IMR-90 (cell line): Measurements from ENCODE around the gene GABRG1.
A peak's percentile ranks its signal among the peaks of the same experiment; 100 is the strongest.

Experiments used
- CEBPB ChIP-seq: IDR thresholded peaks from 2 replicates; pipeline ENCODE4 v1.6.1; 2012; ENCODE audit warnings: low read depth, low read length, improper control_type of control experiment
- MAZ ChIP-seq: IDR thresholded peaks from 2 replicates; pipeline ENCODE4 v1.6.1; 2012; ENCODE audit warnings: low read depth, mild to moderate bottlenecking, low read length, improper control_type of control experiment, moderate library complexity, borderline replicate concordance
- POLR2A ChIP-seq: IDR thresholded peaks from 2 replicates; pipeline ENCODE4 v1.6.1; 2012; ENCODE audit warnings: mild to moderate bottlenecking, low read depth, low read length
- SMC3 ChIP-seq: fragments of 150-350 bp; IDR thresholded peaks from 2 replicates; pipeline ENCODE4 v1.6.1; 2016; ENCODE audit warnings: low read depth, mild to moderate bottlenecking, antibody characterized with exemption, low read length, moderate library complexity
- TF ChIP-seq, protein P1 (sequence below): conservative IDR thresholded peaks from 2 replicates; pipeline ENCODE4 v1.5.1; 2012; ENCODE audit warnings: mild to moderate bottlenecking, low read depth, low read length, improper control_type of control experiment

DNA sequence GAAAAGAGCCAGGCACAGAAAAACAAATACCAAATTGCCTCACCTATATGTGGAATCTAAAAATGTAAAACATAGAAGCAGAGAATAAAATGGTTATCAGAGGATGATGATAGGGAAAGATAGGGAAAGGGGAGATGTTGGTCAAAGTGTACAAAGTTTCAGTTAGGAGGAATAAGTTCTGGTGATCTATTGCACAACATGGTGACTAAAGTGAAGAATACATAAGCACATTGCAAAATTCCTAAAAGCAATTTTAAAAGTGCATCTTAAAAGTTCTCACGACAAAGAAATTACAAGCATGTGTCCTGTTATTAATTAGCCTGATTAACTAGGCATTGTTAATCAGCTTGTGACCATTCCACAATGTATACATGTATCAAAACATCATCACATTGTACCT is 136.0 kb downstream of the GABRG1 start:
- no peak for TF ChIP-seq POLR2A
- TF ChIP-seq SMC3 = no peak
- no peak for TF ChIP-seq MAZ
- TF ChIP-seq, protein P1, sequence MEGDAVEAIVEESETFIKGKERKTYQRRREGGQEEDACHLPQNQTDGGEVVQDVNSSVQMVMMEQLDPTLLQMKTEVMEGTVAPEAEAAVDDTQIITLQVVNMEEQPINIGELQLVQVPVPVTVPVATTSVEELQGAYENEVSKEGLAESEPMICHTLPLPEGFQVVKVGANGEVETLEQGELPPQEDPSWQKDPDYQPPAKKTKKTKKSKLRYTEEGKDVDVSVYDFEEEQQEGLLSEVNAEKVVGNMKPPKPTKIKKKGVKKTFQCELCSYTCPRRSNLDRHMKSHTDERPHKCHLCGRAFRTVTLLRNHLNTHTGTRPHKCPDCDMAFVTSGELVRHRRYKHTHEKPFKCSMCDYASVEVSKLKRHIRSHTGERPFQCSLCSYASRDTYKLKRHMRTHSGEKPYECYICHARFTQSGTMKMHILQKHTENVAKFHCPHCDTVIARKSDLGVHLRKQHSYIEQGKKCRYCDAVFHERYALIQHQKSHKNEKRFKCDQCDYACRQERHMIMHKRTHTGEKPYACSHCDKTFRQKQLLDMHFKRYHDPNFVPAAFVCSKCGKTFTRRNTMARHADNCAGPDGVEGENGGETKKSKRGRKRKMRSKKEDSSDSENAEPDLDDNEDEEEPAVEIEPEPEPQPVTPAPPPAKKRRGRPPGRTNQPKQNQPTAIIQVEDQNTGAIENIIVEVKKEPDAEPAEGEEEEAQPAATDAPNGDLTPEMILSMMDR = no peak
- peak; percentile 51; the same call in 1 of the 2 replicates for TF ChIP-seq CEBPB
